Natural killer cell (primary cell): ENCODE data around the gene CHRNA1. TPM values are rescaled to one million over a fixed set of nuclear protein-coding genes. Genes with fewer than 3 reads are reported as not detected.

Experiments used
- ATAC-seq, 3 donors: fragments of 150-1000 bp in 2 of 3; fragments of 200-7000 bp in 1 of 3; cut with Tn5 transposase; 1 replicate in 1 of 3; 2 replicates in 2 of 3; pipeline ENCODE4 v1.10.0; 2021; ENCODE audit warnings: mild to moderate bottlenecking in 2 of 3, moderate library complexity in 2 of 3
- DNase-seq, 2 donors: peaks; one replicate each; pipeline versions ENCODE4 v3.0.0 to v3.0.0-alpha.2; 2013 to 2021; ENCODE audit warnings: mixed read lengths in 1 of 2
- H3K27ac ChIP-seq: one replicate; pipeline ENCODE4 v1.5.1; 2013; ENCODE audit warnings: mild to moderate bottlenecking, low read length
- H3K27me3 ChIP-seq: one replicate; pipeline ENCODE4 v1.6.1; 2013; ENCODE audit warnings: low read length; ENCODE audit not compliant: control insufficient read depth, insufficient read depth
- H3K36me3 ChIP-seq: one replicate; pipeline ENCODE4 v1.6.1; 2013; ENCODE audit warnings: low read length; ENCODE audit not compliant: control insufficient read depth, insufficient read depth
- H3K4me1 ChIP-seq: one replicate; pipeline ENCODE4 v1.6.1; 2013; ENCODE audit warnings: low read length; ENCODE audit not compliant: control insufficient read depth, insufficient read depth
- H3K4me3 ChIP-seq: one replicate; pipeline ENCODE4 v1.5.1; 2013; ENCODE audit warnings: low read length
- H3K9me3 ChIP-seq: one replicate; pipeline ENCODE4 v1.6.1; 2013; ENCODE audit warnings: low read length; ENCODE audit not compliant: control insufficient read depth, insufficient read depth
- H3K27ac Mint-ChIP-seq, 2 donors: one replicate each; pipeline ENCODE4 v1.8.0; 2022; ENCODE audit warnings: mild to moderate bottlenecking in 2 of 2, mixed read lengths in 2 of 2, moderate library complexity in 1 of 2
- H3K27me3 Mint-ChIP-seq, 2 donors: one replicate each; pipeline ENCODE4 v1.8.0; 2022; ENCODE audit warnings: low read depth in 2 of 2, mixed read lengths in 2 of 2
- H3K36me3 Mint-ChIP-seq: one replicate; pipeline ENCODE4 v1.8.0; 2022; ENCODE audit warnings: mixed read lengths
- H3K4me1 Mint-ChIP-seq, 2 donors: one replicate each; pipeline ENCODE4 v1.8.0; 2022; ENCODE audit warnings: mixed read lengths in 2 of 2
- H3K4me3 Mint-ChIP-seq: one replicate; pipeline ENCODE4 v1.8.0; 2022; ENCODE audit warnings: mild to moderate bottlenecking, moderate library complexity, mixed read lengths
- H3K9me3 Mint-ChIP-seq, 2 donors: one replicate each; pipeline ENCODE4 v1.8.0; 2022; ENCODE audit warnings: mixed read lengths in 2 of 2
- CTCF ChIP-seq: fragments of 200-600 bp; IDR thresholded peaks from one replicate; pipeline ENCODE4 v1.8.0; 2022; ENCODE audit warnings: antibody characterized with exemption
- WGBS: methylation state at CpG from one replicate; pipeline ENCODE4 v1.1.7; 2013; ENCODE audit warnings: missing lambda C conversion rate; ENCODE audit not compliant: insufficient coverage; 5-methylcytosine and 5-hydroxymethylcytosine counted together
- intact Hi-C: fragments of 100-400 bp; cut with micrococcal nuclease; formaldehyde crosslinking; loops from one replicate; pipeline ENCODE4 v1.14.2; 2022
- total RNA-seq, 4 donors: library from RNA; stranded (reverse); fragments of 120-200 nt in 1 of 4; gene quantifications; one replicate each; pipeline versions ENCODE4 v1.2.3 to v1.2.4, GENCODE V29; 2013 to 2022

The CHRNA1 gene
- total RNA-seq, 3 donors from 2014 or later (not counting 1 experiment from before 2014, with no cell fraction given) = 0.23 TPM; not detected in 2

GRCh38 chr2:174762464-174762863 is 1.8 kb downstream of the CHRNA1 start:
- intact Hi-C loops = no loop called here
- Mint-ChIP-seq H3K27me3 (peaks cover 15 to 16% of the 10 kb centered on the region in 2 donors), H3K4me1 (no peaks in the 10 kb centered on the region), H3K4me3 (no peak overlapping the region), H3K36me3 (no peaks in the 10 kb centered on the region), H3K9me3 (no peaks in the 10 kb centered on the region), H3K27ac (no peak overlapping the region)
- Histone ChIP-seq H3K27ac (no peak overlapping the region), H3K4me3 (no peak overlapping the region), H3K9me3 (no peaks in the 10 kb centered on the region), H3K27me3 (no peaks in the 10 kb centered on the region), H3K36me3 (no peaks in the 10 kb centered on the region), H3K4me1 (no peaks in the 10 kb centered on the region)
- ATAC-seq (no peak), DNase-seq (no peak)
- TF ChIP-seq CTCF = no peak
- WGBS = 68% methylated on average over 4 of the region's 5 CpGs

- no peaks in the 10 kb centered on the region for H3K36me3 Mint-ChIP-seq
- peaks cover 12 to 15% of the 10 kb centered on the region in 2 donors for H3K27me3 Mint-ChIP-seq
- Histone ChIP-seq H3K9me3 (no peaks in the 10 kb centered on the region), H3K4me3 (no peak overlapping the region), H3K36me3 (no peaks in the 10 kb centered on the region), H3K27me3 (no peaks in the 10 kb centered on the region), H3K27ac (no peak overlapping the region), H3K4me1 (no peaks in the 10 kb centered on the region)
- DNase-seq (no peak), ATAC-seq (no peak)
- no peaks in the 10 kb centered on the region for H3K4me1 Mint-ChIP-seq
- no peak for TF ChIP-seq CTCF
- H3K9me3 Mint-ChIP-seq = no peaks in the 10 kb centered on the region
- H3K27ac Mint-ChIP-seq = no peak overlapping the region
- intact Hi-C loops = no loop called here
- no peak overlapping the region for H3K4me3 Mint-ChIP-seq
Measured at GRCh38 chr2:174761837-174762236, 2.4 kb downstream of the CHRNA1 start.

GRCh38 chr2:174760845-174761473 is 3.3 kb downstream of the CHRNA1 start:
- WGBS = 96% methylated on average over 5 of the region's 5 CpGs
- no peak for ATAC-seq
- Mint-ChIP-seq H3K9me3 (no peaks in the 10 kb centered on the region), H3K4me3 (no peak overlapping the region), H3K36me3 (no peaks in the 10 kb centered on the region), H3K27ac (no peak overlapping the region), H3K4me1 (no peaks in the 10 kb centered on the region), H3K27me3 (peaks cover 9 to 11% of the 10 kb centered on the region in 2 donors)
- Histone ChIP-seq H3K27me3 (no peaks in the 10 kb centered on the region), H3K4me3 (no peak overlapping the region), H3K9me3 (no peaks in the 10 kb centered on the region), H3K27ac (no peak overlapping the region), H3K36me3 (no peaks in the 10 kb centered on the region), H3K4me1 (no peaks in the 10 kb centered on the region)
- no peak for DNase-seq
- TF ChIP-seq CTCF = no peak
- intact Hi-C loops = no loop called here
